Endometrium (tissue), 2 donors: Measurements from ENCODE around the gene THEMIS2.
"Not testable (repeated sequence)": the region's sequence is repeated elsewhere in the genome, so short reads cannot be mapped to it uniquely, and the experiment has no call there.

Source experiments
- FAIRE-seq: peaks from 2 replicates; lab custom pipeline; 2012; peaks lifted over from hg19 to GRCh38; lab: Jason Lieb, UNC
- donor health status: control.
- donor health status: control.

Gene THEMIS2

GRCh38 chr1:27862671-27863537, 9.4 kb upstream of the THEMIS2 start:
- no peak for FAIRE-seq

DNA sequence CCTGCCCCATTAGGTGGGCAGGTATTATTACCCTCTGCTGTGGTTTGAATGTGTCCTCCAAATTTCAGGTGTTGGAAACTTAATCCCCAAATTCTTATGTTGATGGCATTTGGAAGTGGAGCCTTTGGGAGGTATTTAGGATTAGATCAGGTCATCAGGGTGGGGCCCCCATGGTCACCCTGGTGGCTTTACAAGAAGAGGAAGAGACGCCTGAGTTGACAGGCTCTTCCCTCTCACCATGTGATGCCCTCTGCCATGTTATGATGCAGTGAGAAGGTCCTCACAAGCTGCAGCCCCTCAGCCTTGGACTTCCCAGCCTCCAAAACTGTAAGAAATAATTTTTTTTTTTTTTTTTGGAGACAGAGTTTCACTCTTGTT, 8.8 kb upstream of the THEMIS2 start:
- no peak for FAIRE-seq

DNA sequence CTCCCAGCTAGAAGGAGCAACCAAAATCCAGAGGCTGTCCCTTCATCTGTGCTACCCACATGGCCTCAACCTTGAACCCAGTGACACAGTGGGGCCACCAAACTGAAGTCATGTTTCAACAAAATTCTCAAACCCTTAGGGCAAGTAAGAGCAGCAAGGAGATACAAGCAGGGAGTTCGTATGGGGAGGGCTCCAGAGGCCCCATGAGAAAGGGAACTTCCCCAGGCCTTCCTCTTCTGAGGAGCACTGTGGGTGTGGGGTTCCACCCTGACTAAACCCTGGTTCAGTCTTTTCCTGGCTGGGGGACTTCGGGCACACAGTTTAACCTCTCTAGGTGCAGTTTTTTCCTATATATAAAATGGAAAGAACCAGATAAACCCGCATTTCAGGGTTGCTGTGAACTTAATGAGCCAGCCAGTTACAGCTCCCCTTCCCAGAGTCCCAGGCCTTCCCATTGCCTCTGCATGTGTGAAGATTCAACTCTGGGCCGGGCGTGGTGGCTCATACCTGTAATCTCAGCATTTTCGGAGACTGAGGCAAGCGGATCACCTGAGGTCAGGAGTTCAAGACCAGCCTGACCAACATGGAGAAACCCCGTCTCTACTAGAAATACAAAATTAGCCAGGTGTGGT, 8.0 kb upstream of the THEMIS2 start:
- no peak for FAIRE-seq

- no peak for FAIRE-seq
Observed at GRCh38 chr1:27865821-27866220, 6.5 kb upstream of the THEMIS2 start.

- FAIRE-seq: no peak
Observed at GRCh38 chr1:27868556-27868931, 3.8 kb upstream of the THEMIS2 start.

GRCh38 chr1:27868932-27869718, 3.2 kb upstream of the THEMIS2 start:
- no peak for FAIRE-seq

DNA sequence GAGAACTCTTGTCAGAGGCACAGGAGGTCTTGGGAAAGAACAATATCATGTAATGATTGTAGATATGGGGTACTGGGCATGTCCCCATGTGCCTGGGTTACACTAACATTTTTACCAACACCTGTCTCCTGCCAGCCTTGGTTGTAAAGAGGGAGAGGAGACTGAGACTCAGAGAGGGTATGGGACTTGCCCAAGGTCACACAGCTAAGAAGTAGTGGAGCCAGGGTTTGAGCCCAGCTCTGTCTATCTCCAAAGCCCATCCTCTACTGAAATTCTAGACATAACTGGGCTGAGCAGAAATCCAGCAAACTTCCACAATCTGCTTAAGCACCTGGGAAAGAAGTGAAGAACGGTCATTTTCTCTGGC, 2.6 kb upstream of the THEMIS2 start:
- no peak for FAIRE-seq

GRCh38 chr1:27871076-27871475, 1.3 kb upstream of the THEMIS2 start:
- not testable (repeated sequence) for FAIRE-seq

GRCh38 chr1:27872802-27873551, 633 bp downstream of the THEMIS2 start:
- no peak for FAIRE-seq

DNA sequence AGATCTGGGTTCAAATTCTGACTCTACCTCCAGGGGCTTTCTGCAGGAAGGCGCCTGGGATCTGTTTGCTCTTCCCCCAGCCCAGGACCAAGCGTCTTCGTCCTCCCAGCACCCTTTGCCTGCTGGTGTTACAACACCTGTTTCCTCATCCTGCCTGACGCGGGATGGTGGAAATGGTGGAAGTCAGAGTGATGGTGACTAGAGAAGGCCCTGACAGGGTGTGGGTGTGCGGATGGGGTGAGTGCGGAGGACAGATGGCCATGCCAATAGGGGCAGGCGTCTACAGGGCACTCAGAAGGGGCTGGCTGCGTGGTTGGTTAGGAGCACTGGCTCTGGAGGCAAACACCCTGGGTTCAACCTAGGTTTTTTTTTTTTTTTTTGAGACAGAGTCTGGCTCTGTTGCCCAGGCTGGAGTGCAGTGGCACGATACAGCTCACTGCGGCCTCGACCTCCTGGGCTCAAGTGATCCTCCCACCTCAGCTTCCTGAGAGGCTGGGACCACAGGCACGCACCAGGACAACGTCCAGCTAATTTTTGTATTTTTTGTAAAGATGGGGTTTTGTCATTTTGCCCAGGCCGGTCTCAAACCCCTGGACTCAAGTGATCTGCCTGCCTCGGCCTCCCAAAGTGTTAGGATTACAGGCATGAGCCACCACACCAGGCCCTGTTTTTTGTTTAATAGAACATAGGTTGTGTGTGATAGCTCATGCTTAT, 1.5 kb downstream of the THEMIS2 start:
- no peak for FAIRE-seq

DNA sequence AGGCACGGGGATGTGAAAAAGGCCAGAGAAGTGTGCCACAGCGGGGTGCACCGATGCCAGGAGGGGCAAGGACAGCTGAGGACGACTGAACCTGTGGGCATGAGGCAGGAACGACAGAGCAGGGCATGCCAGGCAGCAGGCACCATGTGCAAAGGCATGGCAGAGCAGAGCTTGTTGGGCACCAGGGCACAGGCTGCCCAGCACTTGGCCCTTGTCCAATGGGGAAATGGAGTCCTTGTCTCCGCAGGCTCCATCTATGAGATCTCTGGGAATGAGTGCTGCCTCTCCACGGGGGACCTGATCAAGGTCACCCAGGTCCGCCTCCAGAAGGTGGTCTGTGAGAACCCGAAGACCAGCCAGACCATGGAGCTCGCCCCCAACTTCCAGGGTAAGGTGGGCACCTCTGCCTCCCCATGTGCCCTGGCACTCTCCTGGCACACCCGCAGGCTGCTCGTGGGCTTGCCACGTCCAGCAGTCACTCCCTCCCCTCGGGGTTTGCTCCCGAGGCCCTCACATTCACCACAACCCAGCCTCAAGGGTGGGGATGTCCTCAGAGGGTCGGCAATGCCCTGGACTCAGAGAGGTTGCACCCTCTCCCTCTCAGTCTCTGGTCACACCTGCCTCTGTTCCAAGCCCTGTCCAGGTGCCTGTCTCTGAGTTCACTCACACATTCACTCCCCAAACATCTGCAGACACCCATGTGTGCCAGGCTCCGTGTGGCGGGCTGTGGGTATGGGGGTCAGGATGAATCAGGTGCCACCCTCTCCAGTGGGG, 4.2 kb downstream of the THEMIS2 start:
- no peak for FAIRE-seq

GRCh38 chr1:27877115-27877416, 4.7 kb downstream of the THEMIS2 start:
- FAIRE-seq: no peak

- FAIRE-seq: no peak
Observed at GRCh38 chr1:27878039-27878438, 5.7 kb downstream of the THEMIS2 start.

- FAIRE-seq: no peak
Observed at GRCh38 chr1:27878787-27879335, 6.5 kb downstream of the THEMIS2 start.

- no peak for FAIRE-seq
Observed at GRCh38 chr1:27879374-27880082, 7.2 kb downstream of the THEMIS2 start.

- no peak for FAIRE-seq
Observed at GRCh38 chr1:27882543-27882903, 10.2 kb downstream of the THEMIS2 start.

- FAIRE-seq: no peak
Observed at GRCh38 chr1:27883536-27883935, 11.2 kb downstream of the THEMIS2 start.

- no peak for FAIRE-seq
Observed at GRCh38 chr1:27884006-27884954, 11.9 kb downstream of the THEMIS2 start.

DNA sequence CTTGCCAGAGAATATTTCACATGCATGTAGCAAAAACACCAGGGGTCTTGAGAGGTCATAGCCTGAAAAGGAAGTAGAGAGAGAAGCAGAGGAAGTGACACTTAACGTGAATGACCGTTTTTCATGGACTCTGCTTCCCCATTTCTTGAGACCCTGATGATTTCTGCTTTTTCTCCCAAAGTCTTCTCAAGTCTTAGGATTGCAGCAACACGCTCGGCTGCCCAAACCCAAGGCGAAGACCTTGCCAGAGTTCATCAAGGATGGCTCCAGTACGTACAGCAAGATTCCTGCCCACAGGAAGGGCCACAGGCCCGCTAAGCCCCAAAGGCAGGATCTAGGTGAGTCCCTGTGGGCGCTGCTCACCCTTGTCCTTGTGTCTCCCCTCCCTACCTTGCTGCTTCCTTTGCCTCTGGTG, 12.8 kb downstream of the THEMIS2 start:
- no peak for FAIRE-seq
